Mesenchymal stem cell (in vitro differentiated cells and primary cell): ENCODE results near the gene ATP6V0E1.

Source experiments
- DNase-seq: peaks from one replicate; pipeline ENCODE4 v3.0.0-alpha.2; 2013
- H2AFZ ChIP-seq: one replicate; pipeline ENCODE4 v1.6.1; 2013; ENCODE audit warnings: low read depth, mild to moderate bottlenecking, control low read depth, inconsistent platforms, low read length, moderate library complexity
- H2AK5ac ChIP-seq: 2 replicates; pipeline ENCODE4 v1.6.1; 2013; ENCODE audit warnings: low read length, moderate library complexity, mild to moderate bottlenecking, inconsistent platforms; ENCODE audit not compliant: severe bottlenecking
- H2BK120ac ChIP-seq: one replicate; pipeline ENCODE4 v1.6.1; 2013; ENCODE audit warnings: low read depth, mild to moderate bottlenecking, inconsistent platforms, low read length, moderate library complexity
- H2BK12ac ChIP-seq, 2 experiments: one replicate each; pipeline ENCODE4 v1.6.1; 2013; ENCODE audit warnings: inconsistent platforms in 2 of 2, low read length in 2 of 2, mild to moderate bottlenecking in 2 of 2, moderate library complexity in 2 of 2, control low read depth in 1 of 2
- H2BK15ac ChIP-seq: one replicate; pipeline ENCODE4 v1.6.1; 2013; ENCODE audit warnings: mild to moderate bottlenecking, low read depth, inconsistent platforms; ENCODE audit not compliant: poor library complexity, severe bottlenecking
- H2BK5ac ChIP-seq: 2 replicates; pipeline ENCODE4 v1.6.1; 2013; ENCODE audit warnings: low read depth, mild to moderate bottlenecking, low read length, control low read depth, inconsistent platforms; ENCODE audit not compliant: poor library complexity, severe bottlenecking
- H3K14ac ChIP-seq, 2 experiments: one replicate each; pipeline ENCODE4 v1.6.1; 2013; ENCODE audit warnings: inconsistent platforms in 2 of 2, low read length in 2 of 2, control low read depth in 1 of 2, mild to moderate bottlenecking in 1 of 2, moderate library complexity in 1 of 2
- H3K18ac ChIP-seq, 2 experiments: one replicate each; pipeline ENCODE4 v1.6.1; 2013; ENCODE audit warnings: inconsistent platforms in 2 of 2, low read length in 2 of 2, control low read depth in 1 of 2, low read depth in 1 of 2, mild to moderate bottlenecking in 1 of 2
- H3K23ac ChIP-seq, 2 experiments: one replicate each; pipeline ENCODE4 v1.6.1; 2013; ENCODE audit warnings: inconsistent platforms in 2 of 2, low read length in 2 of 2, mild to moderate bottlenecking in 2 of 2, moderate library complexity in 2 of 2, control low read depth in 1 of 2
- H3K27ac ChIP-seq: 2 replicates; pipeline ENCODE4 v1.5.1; 2013; ENCODE audit warnings: mild to moderate bottlenecking, moderate library complexity, low read length, control low read depth, inconsistent platforms; ENCODE audit not compliant: poor library complexity, severe bottlenecking
- H3K27me3 ChIP-seq, 2 experiments: 2 replicates each; pipeline versions ENCODE4 v1.6.1 to v1.7.0; 2013; ENCODE audit warnings: low read length in 2 of 2, mild to moderate bottlenecking in 2 of 2, moderate library complexity in 2 of 2, control low read depth in 1 of 2, inconsistent platforms in 1 of 2; ENCODE audit not compliant: control insufficient read depth in 1 of 2, insufficient read depth in 1 of 2
- H3K36me3 ChIP-seq, 2 experiments: 2 replicates each; pipeline versions ENCODE4 v1.6.1 to v1.7.0; 2013; ENCODE audit warnings: low read length in 2 of 2, control low read depth in 1 of 2, inconsistent platforms in 1 of 2, low read depth in 1 of 2, mild to moderate bottlenecking in 1 of 2; ENCODE audit not compliant: insufficient read depth in 2 of 2, control insufficient read depth in 1 of 2
- H3K4ac ChIP-seq, 2 experiments: one replicate each; pipeline ENCODE4 v1.6.1; 2013; ENCODE audit warnings: inconsistent platforms in 2 of 2, low read length in 2 of 2, mild to moderate bottlenecking in 2 of 2, moderate library complexity in 2 of 2, control low read depth in 1 of 2, low read depth in 1 of 2
- H3K4me1 ChIP-seq: 2 replicates; pipeline ENCODE4 v1.6.1; 2013; ENCODE audit warnings: low read depth, low read length, control low read depth; ENCODE audit not compliant: control insufficient read depth, insufficient read depth
- H3K4me2 ChIP-seq: 2 replicates; pipeline ENCODE4 v1.6.1; 2013; ENCODE audit warnings: low read length, mild to moderate bottlenecking, inconsistent platforms; ENCODE audit not compliant: poor library complexity, severe bottlenecking
- H3K4me3 ChIP-seq, 2 experiments: 2 replicates each; pipeline versions ENCODE4 v1.5.1 to v1.7.0; 2013; ENCODE audit warnings: low read length in 2 of 2, mild to moderate bottlenecking in 2 of 2, control low read depth in 1 of 2, low read depth in 1 of 2; ENCODE audit not compliant: insufficient read depth in 1 of 2
- H3K79me1 ChIP-seq: replicated peaks from 2 replicates; pipeline ENCODE4 v1.6.1; 2013; ENCODE audit warnings: mild to moderate bottlenecking, control low read depth, low read length, inconsistent platforms; ENCODE audit not compliant: poor library complexity, severe bottlenecking
- H3K9ac ChIP-seq: 2 replicates; pipeline ENCODE4 v1.7.0; 2013; ENCODE audit warnings: mild to moderate bottlenecking, low read length, moderate library complexity
- H3K9me3 ChIP-seq: 2 replicates; pipeline ENCODE4 v1.7.0; 2013; ENCODE audit warnings: mild to moderate bottlenecking, low read length; ENCODE audit not compliant: control insufficient read depth
- H4K8ac ChIP-seq: one replicate; pipeline ENCODE4 v1.6.1; 2013; ENCODE audit warnings: inconsistent platforms, mild to moderate bottlenecking, low read length, moderate library complexity
- H4K91ac ChIP-seq: one replicate; pipeline ENCODE4 v1.6.1; 2013; ENCODE audit warnings: mild to moderate bottlenecking, low read length, inconsistent platforms
- WGBS: methylation state at CpG from one replicate; pipeline ENCODE4 v1.1.7; 2013; ENCODE audit warnings: mixed read lengths; 5-methylcytosine and 5-hydroxymethylcytosine counted together

Gene ATP6V0E1

DNA sequence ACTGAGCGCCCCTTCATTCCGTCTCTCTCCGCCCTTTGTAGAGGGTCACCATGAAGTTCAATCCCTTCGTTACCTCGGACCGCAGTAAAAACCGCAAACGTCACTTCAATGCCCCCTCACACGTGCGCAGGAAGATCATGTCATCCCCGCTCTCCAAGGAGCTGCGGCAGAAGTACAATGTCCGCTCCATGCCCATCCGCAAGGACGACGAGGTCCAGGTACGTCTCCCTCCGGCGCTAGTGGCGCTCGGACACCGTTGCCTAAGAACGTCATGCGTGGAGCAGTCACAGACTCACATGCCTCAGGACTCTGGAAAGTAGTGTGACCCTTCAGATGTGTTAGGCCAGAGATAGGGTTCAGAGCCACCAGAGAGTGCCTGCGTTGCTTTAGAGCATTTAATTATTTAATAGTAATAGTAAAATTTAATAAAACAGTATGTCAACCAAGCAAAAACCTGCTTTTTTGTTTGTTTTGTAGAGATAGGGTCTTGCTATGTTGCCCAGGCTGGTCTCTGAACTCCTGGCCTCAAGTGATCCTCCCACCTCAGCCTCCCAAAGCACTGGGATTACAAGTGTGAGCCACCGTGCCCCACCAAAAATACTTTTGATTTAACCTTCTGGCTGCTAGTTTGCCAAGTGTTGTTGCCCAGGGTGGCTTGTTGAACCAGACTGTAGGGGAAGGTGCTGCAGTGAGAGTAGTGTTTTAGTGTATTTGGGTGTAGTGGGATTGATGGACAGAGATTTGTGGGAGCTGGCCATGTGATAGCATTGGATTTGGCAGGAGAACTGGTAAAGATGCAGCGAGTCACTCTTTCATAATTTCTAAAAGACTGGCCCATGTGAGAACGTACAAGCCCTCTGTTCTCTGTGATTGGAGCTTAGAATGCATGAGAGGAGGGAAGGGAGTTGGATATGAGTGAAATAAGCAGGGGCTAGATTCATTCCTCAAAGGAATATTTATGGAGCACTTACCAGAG lies 23.5 kb upstream of the ATP6V0E1 start:
- peak overlapping the region in 1 of 2 experiments; percentile 93 for H3K14ac ChIP-seq
- peak overlapping the region in 1 of 2 experiments; percentile 67 for H3K18ac ChIP-seq
- peaks cover 16% of the 10 kb centered on the region for H3K4me1 ChIP-seq
- peak overlapping the region; percentile 40 for H4K91ac ChIP-seq
- H3K4me3 ChIP-seq, result peak overlapping the region; percentile 93 to 100
- no peak for DNase-seq
- peak overlapping the region in 1 of 2 experiments; percentile 16 for H3K23ac ChIP-seq
- peak overlapping the region; percentile 83 for H3K4me2 ChIP-seq
- peaks cover 3 to 26% of the 10 kb centered on the region in 2 experiments for H3K36me3 ChIP-seq
- H3K4ac ChIP-seq, result peak overlapping the region; percentile 39 to 95
- H3K27me3 ChIP-seq, result no peaks in the 10 kb centered on the region
- H2AFZ ChIP-seq, result no peak overlapping the region
- peak overlapping the region in 1 of 2 experiments; percentile 3 for H2BK12ac ChIP-seq
- no peak overlapping the region for H2BK120ac ChIP-seq
- no peak overlapping the region for H2BK5ac ChIP-seq
- H3K79me1 ChIP-seq, result peaks cover 19% of the 10 kb centered on the region
- H3K9me3 ChIP-seq, result no peaks in the 10 kb centered on the region
- no peak overlapping the region for H2BK15ac ChIP-seq
- WGBS, result 25% methylated on average over 27 of the region's 28 CpGs
- H3K27ac ChIP-seq, result no peak overlapping the region
- H2AK5ac ChIP-seq, result peak overlapping the region; percentile 23
- peak overlapping the region; percentile 98 for H4K8ac ChIP-seq
- peak overlapping the region; percentile 100 for H3K9ac ChIP-seq

DNA sequence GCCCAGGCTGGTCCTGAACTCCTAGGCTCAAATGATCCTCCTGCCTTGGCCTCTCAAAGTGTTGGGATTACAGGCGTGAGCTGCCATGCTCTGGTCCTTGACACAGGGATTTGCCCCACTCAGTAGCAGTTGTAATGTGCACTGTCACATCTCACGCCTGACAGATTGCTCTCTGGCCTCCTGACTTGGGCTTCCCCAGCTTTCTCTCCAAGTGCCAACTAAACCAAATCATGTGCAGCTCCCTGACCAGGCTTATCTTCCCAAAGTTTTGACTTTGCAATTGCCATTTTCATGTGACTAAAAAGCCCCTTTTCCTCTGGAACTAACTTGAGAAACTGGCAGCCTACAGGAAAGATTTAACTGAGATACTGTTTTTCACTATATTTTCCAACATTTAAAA lies 13.7 kb upstream of the ATP6V0E1 start:
- Histone ChIP-seq H3K9me3 (no peaks in the 10 kb centered on the region), H3K27me3 (no peaks in the 10 kb centered on the region), H3K4me1 (peaks cover 8% of the 10 kb centered on the region), H3K4me3 (no peak overlapping the region), H4K91ac (no peak overlapping the region), H2BK5ac (no peak overlapping the region), H3K27ac (no peak overlapping the region), H3K23ac (no peak overlapping the region), H3K36me3 (peaks cover 16 to 36% of the 10 kb centered on the region in 2 experiments), H2AK5ac (no peak overlapping the region), H3K18ac (no peak overlapping the region), H3K9ac (no peak overlapping the region), H3K14ac (no peak overlapping the region), H3K4me2 (no peak overlapping the region), H3K79me1 (peaks cover 10% of the 10 kb centered on the region), H2AFZ (no peak overlapping the region), H2BK15ac (no peak overlapping the region), H4K8ac (no peak overlapping the region), H2BK120ac (no peak overlapping the region), H3K4ac (no peak overlapping the region), H2BK12ac (no peak overlapping the region)
- no peak for DNase-seq
- 96% methylated on average over 2 of the region's 2 CpGs for WGBS

- H3K9me3 ChIP-seq, result no peaks in the 10 kb centered on the region
- no peak overlapping the region for H3K9ac ChIP-seq
- no peak overlapping the region for H4K91ac ChIP-seq
- H3K23ac ChIP-seq, result no peak overlapping the region
- no peak overlapping the region for H2BK15ac ChIP-seq
- H2BK12ac ChIP-seq, result no peak overlapping the region
- H2BK5ac ChIP-seq, result no peak overlapping the region
- H3K4me1 ChIP-seq, result peaks cover 8% of the 10 kb centered on the region
- DNase-seq, result no peak
- no peak overlapping the region for H2AK5ac ChIP-seq
- no peaks in the 10 kb centered on the region for H3K27me3 ChIP-seq
- 100% methylated on average over 1 of the region's 3 CpGs for WGBS
- no peak overlapping the region for H3K4me2 ChIP-seq
- H3K79me1 ChIP-seq, result peaks cover 6% of the 10 kb centered on the region
- H3K4me3 ChIP-seq, result no peak overlapping the region
- H2AFZ ChIP-seq, result no peak overlapping the region
- H3K4ac ChIP-seq, result no peak overlapping the region
- H3K14ac ChIP-seq, result no peak overlapping the region
- H4K8ac ChIP-seq, result no peak overlapping the region
- H3K27ac ChIP-seq, result no peak overlapping the region
- no peak overlapping the region for H3K18ac ChIP-seq
- peaks cover 11 to 27% of the 10 kb centered on the region in 2 experiments for H3K36me3 ChIP-seq
- H2BK120ac ChIP-seq, result no peak overlapping the region
Measured at GRCh38 chr5:172971482-172971881, 12.1 kb upstream of the ATP6V0E1 start.

DNA sequence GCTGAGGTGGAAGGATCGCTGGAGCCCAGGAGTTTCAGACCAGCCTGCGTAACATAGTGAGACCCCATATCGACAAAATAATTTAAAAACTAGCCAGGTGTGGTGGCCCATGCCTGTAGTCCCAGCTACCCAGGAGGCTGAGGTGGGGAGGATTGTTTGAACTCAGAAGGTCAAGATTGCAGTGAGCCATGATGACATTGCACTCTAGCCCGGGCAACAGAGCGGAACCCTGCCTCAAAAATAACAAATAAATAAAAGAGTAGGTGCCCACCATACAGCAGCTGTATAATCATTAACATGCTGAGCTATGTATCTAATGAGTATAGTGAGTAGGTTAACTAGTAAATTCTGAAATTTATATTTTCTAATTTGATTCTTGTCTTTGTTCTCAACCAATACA lies 11.0 kb upstream of the ATP6V0E1 start:
- Histone ChIP-seq H3K14ac (no peak overlapping the region), H2BK12ac (no peak overlapping the region), H3K27ac (no peak overlapping the region), H3K18ac (no peak overlapping the region), H3K4ac (no peak overlapping the region), H3K9ac (peak overlapping the region; percentile 41), H3K36me3 (peaks cover 11 to 25% of the 10 kb centered on the region in 2 experiments), H3K4me3 (no peak overlapping the region), H3K79me1 (peaks cover 3% of the 10 kb centered on the region), H3K9me3 (no peaks in the 10 kb centered on the region), H4K8ac (no peak overlapping the region), H2BK5ac (no peak overlapping the region), H3K4me2 (no peak overlapping the region), H3K4me1 (peaks cover 8% of the 10 kb centered on the region), H4K91ac (no peak overlapping the region), H3K27me3 (peaks cover 0 to 4% of the 10 kb centered on the region in 2 experiments), H3K23ac (no peak overlapping the region), H2BK15ac (no peak overlapping the region), H2AK5ac (no peak overlapping the region), H2BK120ac (no peak overlapping the region), H2AFZ (no peak overlapping the region)
- WGBS, result 100% methylated on average over 3 of the region's 5 CpGs
- DNase-seq, result no peak
